GM18508 (cell line): Measurements from ENCODE around the gene STBD1.
"Not testable (repeated sequence)": the region's sequence is repeated elsewhere in the genome, so short reads cannot be mapped to it uniquely, and the experiment has no call there.

Source experiments
- ATAC-seq: cut with Tn5 transposase; IDR thresholded peaks from one replicate; pipeline ENCODE4 v1.9.1; 2021; ENCODE audit warnings: moderate number of reproducible peaks; ENCODE audit not compliant: insufficient read depth, unreplicated experiment

Gene STBD1

GRCh38 chr4:76305971-76306881, at the start of gene STBD1:
STBD1 (plus strand) TSS chr4:76306733; CDS start chr4:76306770, 37 bp downstream.
- ATAC-seq = no peak

- no peak for ATAC-seq
These were observed 49.6 kb upstream of the STBD1 start for GRCh38 chr4:76256968-76257367.

- no peak for ATAC-seq
These were observed 48.7 kb upstream of the STBD1 start for GRCh38 chr4:76257824-76258223.

GRCh38 chr4:76260571-76260970, 46.0 kb upstream of the STBD1 start:
- no peak for ATAC-seq

GRCh38 chr4:76265631-76266218, 40.8 kb upstream of the STBD1 start:
- ATAC-seq = no peak

GRCh38 chr4:76266627-76267026, 39.9 kb upstream of the STBD1 start:
- ATAC-seq = no peak

GRCh38 chr4:76267811-76268210, 38.7 kb upstream of the STBD1 start:
- no peak for ATAC-seq

- ATAC-seq = no peak
These were observed 36.0 kb upstream of the STBD1 start for GRCh38 chr4:76270244-76271175.

- ATAC-seq = no peak
These were observed 35.3 kb upstream of the STBD1 start for GRCh38 chr4:76271248-76271647.

GRCh38 chr4:76272073-76272472, 34.5 kb upstream of the STBD1 start:
- no peak for ATAC-seq

- ATAC-seq = no peak
These were observed 34.0 kb upstream of the STBD1 start for GRCh38 chr4:76272582-76272981.

- no peak for ATAC-seq
These were observed 33.5 kb upstream of the STBD1 start for GRCh38 chr4:76272999-76273398.

GRCh38 chr4:76275486-76276124, 30.9 kb upstream of the STBD1 start:
- ATAC-seq = no peak

GRCh38 chr4:76276813-76277212, 29.7 kb upstream of the STBD1 start:
- ATAC-seq = no peak

GRCh38 chr4:76277667-76278066, 28.9 kb upstream of the STBD1 start:
- no peak for ATAC-seq

- ATAC-seq = no peak
These were observed 27.9 kb upstream of the STBD1 start for GRCh38 chr4:76278583-76278982.

- no peak for ATAC-seq
These were observed 27.1 kb upstream of the STBD1 start for GRCh38 chr4:76279462-76279861.

GRCh38 chr4:76280488-76281441, 25.8 kb upstream of the STBD1 start:
- ATAC-seq = no peak

GRCh38 chr4:76281594-76281993, 24.9 kb upstream of the STBD1 start:
- ATAC-seq = not testable (repeated sequence)
